IMR-90 (cell line): ENCODE data around the gene RHBDD2. TPM values are rescaled to one million over a fixed set of nuclear protein-coding genes. Genes with fewer than 3 reads are reported as not detected.

Experiments used
- ATAC-seq: fragments of 200-7000 bp; cut with Tn5 transposase; 2 replicates; pipeline ENCODE4 v1.9.1; 2020; ENCODE audit warnings: low read depth, mild to moderate bottlenecking, moderate library complexity
- BruUV-seq: library from RNA; stranded (reverse); fragments of 400-500 nt; replicated peaks from 2 replicates; lab custom pipeline; 2021; lab: Mats Ljungman, UMichigan
- CTCF ChIA-PET: fragments of 300-600 bp; formaldehyde crosslinking; extraction: SDS; loops from one replicate; lab custom pipeline; 2021; ENCODE audit warnings: antibody characterized with exemption; lab: Yijun Ruan, JAX
- POLR2A ChIA-PET: fragments of 300-600 bp; sonication (Branson Sonifier 250); formaldehyde crosslinking; loops from one replicate; lab custom pipeline; 2022; ENCODE audit warnings: antibody characterized with exemption; ENCODE audit not compliant: unreplicated experiment; lab: Charles Lee
- DNase-seq: peaks from one replicate; pipeline ENCODE4 v3.0.0; 2013
- H2AFZ ChIP-seq: replicated peaks from 2 replicates; pipeline ENCODE3; 2013; ENCODE audit warnings: low read length, mild to moderate bottlenecking; ENCODE audit not compliant: poor library complexity
- H2AK5ac ChIP-seq: 2 replicates; pipeline ENCODE4 v1.6.1; 2013; ENCODE audit warnings: low read depth, low read length, inconsistent platforms
- H2AK9ac ChIP-seq: replicated peaks from 2 replicates; pipeline ENCODE3; 2013; ENCODE audit warnings: mild to moderate bottlenecking, low read depth, low read length, moderate library complexity; ENCODE audit not compliant: poor library complexity
- H2BK120ac ChIP-seq: 2 replicates; pipeline ENCODE4 v1.6.1; 2013; ENCODE audit warnings: low read depth, low read length, inconsistent platforms
- H2BK15ac ChIP-seq: 3 replicates; pipeline ENCODE4 v1.6.1; 2013; ENCODE audit warnings: low read depth, low read length, inconsistent platforms
- H2BK20ac ChIP-seq: 2 replicates; pipeline ENCODE4 v1.6.1; 2013; ENCODE audit warnings: low read depth, mild to moderate bottlenecking, inconsistent platforms, low read length, moderate library complexity
- H2BK5ac ChIP-seq: 2 replicates; pipeline ENCODE4 v1.6.1; 2013; ENCODE audit warnings: mild to moderate bottlenecking, low read depth, low read length, inconsistent platforms; ENCODE audit not compliant: poor library complexity, severe bottlenecking
- H3K14ac ChIP-seq: replicated peaks from 2 replicates; pipeline ENCODE4 v1.6.1; 2013; ENCODE audit warnings: low read depth, low read length, inconsistent platforms
- H3K18ac ChIP-seq: 2 replicates; pipeline ENCODE4 v1.6.1; 2013; ENCODE audit warnings: low read depth, low read length, control low read depth
- H3K23ac ChIP-seq: 2 replicates; pipeline ENCODE4 v1.6.1; 2013; ENCODE audit warnings: low read depth, low read length, inconsistent platforms
- H3K27ac ChIP-seq: 2 replicates; pipeline ENCODE4 v1.5.1; 2013; ENCODE audit warnings: mild to moderate bottlenecking, control low read depth, low read length; ENCODE audit not compliant: insufficient read depth
- H3K27me3 ChIP-seq: 2 replicates; pipeline ENCODE4 v1.6.1; 2013; ENCODE audit warnings: low read length; ENCODE audit not compliant: control insufficient read depth, insufficient read depth
- H3K36me3 ChIP-seq: 2 replicates; pipeline ENCODE4 v1.6.1; 2013; ENCODE audit warnings: low read length, mixed read lengths; ENCODE audit not compliant: control insufficient read depth, insufficient read depth
- H3K4ac ChIP-seq: 2 replicates; pipeline ENCODE4 v1.6.1; 2013; ENCODE audit warnings: low read depth, low read length, inconsistent platforms
- H3K4me1 ChIP-seq: 2 replicates; pipeline ENCODE4 v1.6.1; 2013; ENCODE audit warnings: low read length, mixed read lengths; ENCODE audit not compliant: control insufficient read depth, insufficient read depth
- H3K4me2 ChIP-seq: 2 replicates; pipeline ENCODE4 v1.6.1; 2013; ENCODE audit warnings: low read depth, mild to moderate bottlenecking, control low read depth, low read length, moderate library complexity
- H3K4me3 ChIP-seq: 2 replicates; pipeline ENCODE4 v1.5.1; 2013; ENCODE audit warnings: low read depth, mild to moderate bottlenecking, control low read depth, low read length, moderate library complexity; ENCODE audit not compliant: insufficient read depth
- H3K56ac ChIP-seq: 2 replicates; pipeline ENCODE4 v1.6.1; 2013; ENCODE audit warnings: low read length, inconsistent platforms; ENCODE audit not compliant: insufficient read depth; ENCODE audit errors: extremely low read depth
- H3K79me1 ChIP-seq, 2 experiments: 2 replicates each; pipeline ENCODE4 v1.6.1; 2013; ENCODE audit warnings: low read length in 2 of 2, inconsistent platforms in 1 of 2, low read depth in 1 of 2
- H3K9ac ChIP-seq: 2 replicates; pipeline ENCODE4 v1.6.1; 2013; ENCODE audit warnings: low read depth, low read length, control low read depth
- H3K9me1 ChIP-seq: 2 replicates; pipeline ENCODE4 v1.6.1; 2013; ENCODE audit warnings: low read length, inconsistent platforms; ENCODE audit not compliant: insufficient read depth
- H3K9me3 ChIP-seq: 2 replicates; pipeline ENCODE4 v1.6.1; 2013; ENCODE audit warnings: low read length; ENCODE audit not compliant: control insufficient read depth, insufficient read depth
- H4K20me1 ChIP-seq: 2 replicates; pipeline ENCODE4 v1.6.1; 2013; ENCODE audit warnings: low read length, inconsistent platforms; ENCODE audit not compliant: insufficient read depth
- H4K5ac ChIP-seq: 2 replicates; pipeline ENCODE4 v1.6.1; 2013; ENCODE audit warnings: mild to moderate bottlenecking, low read depth, low read length, control low read depth
- H4K8ac ChIP-seq, 2 experiments: 2 replicates each; pipeline ENCODE4 v1.6.1; 2013; ENCODE audit warnings: low read depth in 2 of 2, low read length in 2 of 2, control low read depth in 1 of 2, inconsistent platforms in 1 of 2
- H4K91ac ChIP-seq: 2 replicates; pipeline ENCODE4 v1.6.1; 2013; ENCODE audit warnings: low read depth, low read length, inconsistent platforms; ENCODE audit not compliant: insufficient read depth
- BHLHE40 ChIP-seq: fragments of 150-350 bp; IDR thresholded peaks from 2 replicates; pipeline ENCODE4 v1.6.1; 2016; ENCODE audit warnings: mild to moderate bottlenecking, low read depth, low read length
- ELK1 ChIP-seq: fragments of 150-350 bp; IDR thresholded peaks from 2 replicates; pipeline ENCODE4 v1.6.1; 2016; ENCODE audit warnings: low read depth, mild to moderate bottlenecking, low read length, moderate library complexity, borderline replicate concordance
- MAZ ChIP-seq: IDR thresholded peaks from 2 replicates; pipeline ENCODE4 v1.6.1; 2012; ENCODE audit warnings: low read depth, mild to moderate bottlenecking, low read length, improper control_type of control experiment, moderate library complexity, borderline replicate concordance
- MXI1 ChIP-seq: IDR thresholded peaks from 2 replicates; pipeline ENCODE4 v1.6.1; 2012; ENCODE audit warnings: low read depth, mild to moderate bottlenecking, low read length, moderate library complexity, borderline replicate concordance
- RAD21 ChIP-seq: IDR thresholded peaks from 2 replicates; pipeline ENCODE4 v1.6.1; 2012; ENCODE audit warnings: low read length, improper control_type of control experiment
- RCOR1 ChIP-seq: IDR thresholded peaks from 2 replicates; pipeline ENCODE4 v1.6.1; 2012; ENCODE audit warnings: mild to moderate bottlenecking, low read length, improper control_type of control experiment; ENCODE audit not compliant: insufficient replicate concordance
- RFX5 ChIP-seq: IDR thresholded peaks from 2 replicates; pipeline ENCODE4 v1.8.0; 2012; ENCODE audit warnings: low read depth, mild to moderate bottlenecking, low read length, moderate library complexity
- USF2 ChIP-seq: fragments of 150-350 bp; IDR thresholded peaks from 2 replicates; pipeline ENCODE4 v1.6.1; 2017; ENCODE audit warnings: mild to moderate bottlenecking, antibody characterized with exemption, low read length, low read depth
- WGBS, 2 experiments: methylation state at CpG; one replicate each; pipeline versions ENCODE4 v1.1.5 to v1.1.7; 2013; ENCODE audit warnings: missing lambda C conversion rate in 2 of 2; ENCODE audit not compliant: insufficient read length in 1 of 2; ENCODE audit errors: extremely low coverage in 2 of 2; 5-methylcytosine and 5-hydroxymethylcytosine counted together
- dilution Hi-C: fragments of 300-500 bp; cut with HindIII; formaldehyde crosslinking; loops from one replicate; pipeline ENCODE4 v1.14.3; 2018; ENCODE audit warnings: low sequenced_read_pairs; ENCODE audit not compliant: unreplicated experiment
- in situ Hi-C: fragments of 300-500 bp; cut with MboI; formaldehyde crosslinking; loops from 3 replicates; pipeline ENCODE4 v1.14.3; 2019; ENCODE audit warnings: low sequenced_read_pairs, inconsistent platforms, mixed read lengths
- intact Hi-C: fragments of 100-400 bp; cut with micrococcal nuclease; formaldehyde crosslinking; loops from 2 replicates; pipeline ENCODE4 v1.10.0; 2022
- polyA plus RNA-seq, 3 experiments: library from polyadenylated mRNA; depleted of rRNA; stranded (reverse); fragments of >200 nt; gene quantifications; 2 replicates each; pipeline ENCODE4 v1.2.3, GENCODE V29; 2012; ENCODE audit warnings: low replicate concordance in 1 of 3
- total RNA-seq: library from RNA; depleted of rRNA; stranded (reverse); fragments of >200 nt; gene quantifications from 2 replicates; pipeline ENCODE4 v1.2.3, GENCODE V29; 2012

The RHBDD2 gene
- total and polyA plus RNA-seq, 2 of the 4 experiments (the other 2 are of a cell fraction) = 9.7 to 42.4 TPM

GRCh38 chr7:75876126-75876881 is 2.5 kb upstream of the RHBDD2 start:
- in situ Hi-C loops = no loop called here
- H3K18ac ChIP-seq = no peak overlapping the region
- peaks cover 15 to 24% of the 10 kb centered on the region in 2 experiments for H3K79me1 ChIP-seq
- TF ChIP-seq RFX5 (no peak), RAD21 (no peak), RCOR1 (no peak), BHLHE40 (no peak), MAZ (no peak), USF2 (no peak), MXI1 (no peak), ELK1 (no peak)
- H3K27ac ChIP-seq = no peak overlapping the region
- H4K5ac ChIP-seq = no peak overlapping the region
- H2BK15ac ChIP-seq = no peak overlapping the region
- H3K9me3 ChIP-seq = no peaks in the 10 kb centered on the region
- H3K4me3 ChIP-seq = no peak overlapping the region
- H3K4me1 ChIP-seq = peaks cover 8% of the 10 kb centered on the region
- H3K56ac ChIP-seq = no peak overlapping the region
- H4K20me1 ChIP-seq = peaks cover 3% of the 10 kb centered on the region; the same call in 1 of the 2 replicates
- no peaks in the 10 kb centered on the region for H3K27me3 ChIP-seq
- H2BK5ac ChIP-seq = no peak overlapping the region
- ATAC-seq (no peak), DNase-seq (no peak)
- 68% methylated on average over 6 of the region's 11 CpGs; no CpG with 5 or more reads in 1 of the 2 experiments for WGBS, 2 experiments
- no peak overlapping the region for H3K4me2 ChIP-seq
- H4K91ac ChIP-seq = no peak overlapping the region
- H3K36me3 ChIP-seq = peaks cover 1% of the 10 kb centered on the region
- H2BK20ac ChIP-seq = no peak overlapping the region
- ChIA-PET POLR2A (no interaction called here), CTCF (no interaction called here)
- intact Hi-C loops = no loop called here
- H2AK9ac ChIP-seq = no peak overlapping the region
- no peak overlapping the region for H2AFZ ChIP-seq
- dilution Hi-C loops = no loop called here
- no peak overlapping the region for H2AK5ac ChIP-seq
- no peak overlapping the region for H2BK120ac ChIP-seq
- no TSS peak for BruUV-seq
- H4K8ac ChIP-seq = no peak overlapping the region
- H3K4ac ChIP-seq = no peak overlapping the region
- H3K9ac ChIP-seq = no peak overlapping the region
- no peak overlapping the region for H3K14ac ChIP-seq
- no peak overlapping the region for H3K23ac ChIP-seq
- peaks cover 23% of the 10 kb centered on the region for H3K9me1 ChIP-seq
